ENCODE results near the gene BEAN1.

Gene BEAN1

DNA sequence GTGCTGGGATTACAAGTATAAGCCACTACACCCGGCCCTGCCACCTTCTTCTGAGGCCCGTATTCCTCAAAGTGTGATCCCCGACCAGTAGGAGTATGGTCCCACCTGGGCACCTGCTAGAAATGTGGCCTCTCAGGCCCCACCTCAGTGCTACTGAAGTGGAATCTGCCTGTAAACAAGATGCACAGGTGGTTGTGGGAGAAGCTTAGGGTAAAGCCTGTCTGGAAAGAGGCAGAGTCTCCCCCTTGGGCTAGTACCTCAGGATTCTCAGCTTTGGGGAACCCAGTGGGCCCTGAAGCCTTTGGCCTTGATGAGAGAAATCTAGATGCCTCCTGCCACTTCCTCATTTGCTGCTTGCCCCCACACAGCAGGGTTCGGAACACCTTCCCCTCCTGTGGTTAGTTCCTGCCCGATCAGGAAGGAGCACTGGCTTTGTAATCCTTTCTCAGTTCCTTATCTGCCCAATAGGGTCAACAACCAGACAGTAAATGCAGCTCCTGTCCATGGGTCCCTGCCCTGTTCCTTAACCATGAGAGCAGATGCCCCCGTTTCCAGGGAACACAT is 97.6 kb downstream of the BEAN1 start:
- no peak for DNase-seq

DNA sequence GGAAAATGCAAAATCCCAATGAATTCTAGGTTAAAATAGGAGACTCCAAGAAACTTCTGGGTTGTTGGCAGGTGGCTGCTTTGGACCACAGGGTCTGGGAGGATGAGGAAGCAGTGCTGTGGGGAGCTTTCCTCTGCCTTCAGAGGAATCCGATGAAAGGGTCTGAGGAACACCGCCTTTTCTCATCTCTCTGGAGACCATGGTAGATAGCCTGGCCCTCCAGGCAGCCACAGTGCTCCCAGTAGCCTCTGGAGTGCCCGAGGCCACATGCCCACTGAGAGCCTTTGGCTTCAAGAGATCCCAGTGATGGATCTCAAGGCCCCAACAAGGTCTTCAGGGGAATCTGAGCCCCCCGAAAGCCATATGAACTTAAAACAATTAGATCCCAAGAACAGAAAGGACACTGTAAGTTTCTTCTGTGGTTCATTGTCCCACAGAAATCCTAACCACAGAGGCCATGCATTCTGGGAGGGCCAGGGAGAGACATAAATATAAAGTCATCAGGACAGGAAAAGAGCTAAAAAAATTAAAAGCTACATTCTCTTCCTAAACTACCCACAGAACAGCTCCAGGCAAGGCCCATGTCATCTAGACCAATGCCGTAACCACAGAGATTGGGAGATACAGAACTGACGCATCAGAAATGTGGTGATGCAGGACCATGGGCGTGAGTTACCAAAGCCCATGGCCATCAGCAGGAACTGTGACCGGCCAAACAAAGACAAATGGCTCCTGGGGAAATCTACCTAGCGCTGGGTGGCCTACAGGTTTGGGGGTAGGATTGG is 98.5 kb downstream of the BEAN1 start:
- DNase-seq = no peak

GRCh38 chr16:66528294-66528693 is 101.2 kb downstream of the BEAN1 start:
- no peak for DNase-seq

GRCh38 chr16:66529475-66529874 is 102.4 kb downstream of the BEAN1 start:
- no peak for DNase-seq

All from NCI-H2227 treated with DMSO at 0.1 percent for 48 hours (cell line).